ENCODE data around the gene GPR45.
"Not testable (repeated sequence)": the region's sequence is repeated elsewhere in the genome, so short reads cannot be mapped to it uniquely, and the experiment has no call there.

Gene GPR45, protein sequence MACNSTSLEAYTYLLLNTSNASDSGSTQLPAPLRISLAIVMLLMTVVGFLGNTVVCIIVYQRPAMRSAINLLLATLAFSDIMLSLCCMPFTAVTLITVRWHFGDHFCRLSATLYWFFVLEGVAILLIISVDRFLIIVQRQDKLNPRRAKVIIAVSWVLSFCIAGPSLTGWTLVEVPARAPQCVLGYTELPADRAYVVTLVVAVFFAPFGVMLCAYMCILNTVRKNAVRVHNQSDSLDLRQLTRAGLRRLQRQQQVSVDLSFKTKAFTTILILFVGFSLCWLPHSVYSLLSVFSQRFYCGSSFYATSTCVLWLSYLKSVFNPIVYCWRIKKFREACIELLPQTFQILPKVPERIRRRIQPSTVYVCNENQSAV

GRCh38 chr2:105241443-105241842 is at the start of gene GPR45:
TSS of gene GPR45 (plus strand) at chr2:105241743. CDS start at chr2:105241859, 116 bp downstream.
- DNase-seq (ENCODE audit: low read depth): no peak

DNA sequence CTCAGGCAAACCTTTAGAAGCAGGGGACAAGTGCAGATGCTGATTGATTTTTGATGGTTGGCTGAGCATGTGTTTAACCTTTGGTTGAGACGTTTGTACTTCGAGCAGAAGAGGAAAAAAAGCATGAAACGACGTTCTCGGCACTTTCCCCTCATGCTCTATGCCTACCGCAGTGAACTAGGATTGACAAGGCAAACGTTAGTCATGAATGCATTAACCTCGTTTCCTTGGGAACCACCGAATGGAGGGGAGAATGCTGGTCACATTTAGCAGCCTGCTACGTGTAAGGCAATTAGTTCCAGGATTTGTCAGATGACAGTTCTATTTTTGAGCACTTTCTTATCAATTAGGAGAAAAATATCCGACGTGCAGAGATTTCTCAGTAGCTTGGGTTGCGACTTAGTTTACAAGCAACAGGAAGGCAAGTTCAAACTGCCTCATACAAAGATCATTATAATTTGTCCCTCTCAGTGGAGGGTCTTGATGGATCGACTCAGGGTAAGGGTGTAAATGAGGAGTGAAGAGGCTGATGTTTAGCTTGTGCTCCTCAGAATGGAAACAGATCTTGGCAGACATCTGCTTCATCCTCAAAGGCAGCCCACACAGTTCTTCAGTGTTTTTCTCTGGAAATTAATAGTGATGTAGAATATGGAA is 47.4 kb upstream of the GPR45 start:
- DNase-seq (ENCODE audit: low read depth): no peak

- DNase-seq (ENCODE audit: low read depth): no peak
Measured at GRCh38 chr2:105196651-105197050, 44.9 kb upstream of the GPR45 start.

DNA sequence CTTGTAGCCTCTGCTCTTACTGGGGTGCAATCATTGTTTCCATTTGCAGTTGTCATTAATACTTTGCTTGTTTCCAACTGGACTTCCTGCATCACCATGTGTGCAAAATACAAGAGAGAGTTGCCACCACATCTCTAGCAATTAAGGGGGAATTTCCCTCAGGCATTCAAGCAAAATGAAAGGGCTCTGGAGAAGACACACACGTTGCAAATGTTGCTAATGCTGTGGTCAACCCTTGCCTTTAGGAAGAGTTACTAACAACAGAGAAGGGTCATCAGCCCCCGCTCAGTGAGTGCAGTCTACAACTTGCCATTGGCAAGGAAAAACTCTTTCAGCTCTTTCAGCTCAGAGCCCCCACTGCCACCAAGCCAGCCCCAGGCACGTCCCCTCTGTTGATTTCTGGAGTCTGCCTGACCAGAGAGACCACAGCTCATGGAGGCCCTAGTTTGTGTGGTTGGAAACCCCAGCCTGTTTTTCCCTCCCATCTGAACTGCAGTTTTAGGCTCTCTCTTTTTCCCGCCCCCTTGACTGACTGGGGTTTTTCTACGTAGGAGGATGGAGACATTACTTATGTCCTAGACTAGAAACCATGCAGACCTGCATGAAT is 25.9 kb upstream of the GPR45 start:
- no peak for DNase-seq (ENCODE audit: low read depth)

DNA sequence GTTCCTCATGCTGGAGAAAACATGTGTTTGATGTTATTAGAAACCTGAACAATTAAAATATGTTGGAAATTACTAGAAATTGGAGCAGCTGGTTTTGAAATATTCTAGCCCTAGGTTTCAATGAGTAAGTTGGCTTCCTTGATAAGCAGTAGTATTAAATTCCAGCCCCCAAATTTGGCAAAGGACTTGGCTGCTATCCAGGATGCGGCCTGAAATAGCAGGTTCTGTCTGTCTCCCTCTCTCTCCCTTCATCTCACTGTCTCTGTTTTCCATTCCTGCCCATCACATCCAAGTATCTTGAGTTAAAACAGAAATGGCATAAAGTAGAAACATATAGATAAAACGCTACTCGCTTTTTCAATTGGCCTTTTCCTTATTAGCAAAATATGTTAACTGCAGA is 20.9 kb upstream of the GPR45 start:
- no peak for DNase-seq (ENCODE audit: low read depth)

GRCh38 chr2:105224444-105224843 is 17.1 kb upstream of the GPR45 start:
- DNase-seq (ENCODE audit: low read depth): no peak

GRCh38 chr2:105231232-105231619 is 10.3 kb upstream of the GPR45 start:
- no peak for DNase-seq (ENCODE audit: low read depth)

- peak; percentile 20 for DNase-seq (ENCODE audit: low read depth)
Measured at GRCh38 chr2:105235388-105236059, 6.0 kb upstream of the GPR45 start.

DNA sequence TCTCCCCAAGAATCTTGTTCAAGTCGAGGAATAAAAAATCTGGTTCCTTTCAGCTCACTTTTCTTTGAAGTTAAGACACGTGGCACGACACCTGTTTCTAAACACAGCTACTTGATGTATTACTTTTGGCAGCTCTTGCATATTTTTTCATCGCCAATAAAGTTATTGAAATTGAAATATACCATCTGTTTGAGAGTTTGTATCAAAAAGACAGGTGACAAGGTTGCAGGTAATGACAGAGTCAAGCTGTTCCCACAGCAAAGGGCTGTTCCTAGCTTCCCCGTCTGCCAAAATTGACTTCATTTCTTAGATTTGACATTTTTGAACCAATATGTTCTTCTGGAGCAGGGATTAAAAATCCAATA is 5.5 kb upstream of the GPR45 start:
- no peak for DNase-seq (ENCODE audit: low read depth)

DNA sequence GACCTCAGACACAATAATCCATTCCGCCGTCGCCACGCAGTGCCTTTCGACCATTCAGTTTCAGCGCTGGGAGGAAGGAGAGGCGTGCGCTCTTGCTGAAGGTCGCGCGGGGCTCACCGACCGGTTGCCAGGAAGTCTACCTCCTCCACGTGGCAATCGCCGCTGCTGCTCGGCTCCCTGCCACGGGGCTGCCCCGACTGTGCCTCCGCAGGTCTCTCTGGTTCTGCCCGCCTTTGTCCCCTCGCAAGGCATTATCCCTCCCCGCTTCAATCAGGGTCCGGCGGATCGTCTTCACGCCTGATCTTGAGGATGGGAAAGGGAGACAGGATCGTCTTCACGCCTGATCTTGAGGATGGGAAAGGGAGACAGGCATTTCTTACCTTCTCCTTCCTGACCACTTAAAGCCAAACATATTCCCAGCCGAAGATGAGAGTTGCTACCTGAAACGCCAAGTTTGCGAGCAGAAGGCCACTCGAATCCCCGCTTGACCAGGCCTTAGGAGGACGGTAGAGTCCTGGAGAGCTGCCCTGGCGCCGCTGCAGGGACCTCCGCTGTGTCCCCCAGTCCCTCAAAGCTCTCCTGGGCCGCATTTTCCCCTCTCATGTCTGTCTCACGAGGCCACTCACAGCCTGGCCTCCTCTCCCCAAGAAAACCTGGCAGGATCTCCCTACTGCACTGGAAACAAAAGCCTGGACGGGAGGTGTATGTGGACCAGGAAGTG is 4.3 kb upstream of the GPR45 start:
- DNase-seq (ENCODE audit: low read depth): no peak

DNA sequence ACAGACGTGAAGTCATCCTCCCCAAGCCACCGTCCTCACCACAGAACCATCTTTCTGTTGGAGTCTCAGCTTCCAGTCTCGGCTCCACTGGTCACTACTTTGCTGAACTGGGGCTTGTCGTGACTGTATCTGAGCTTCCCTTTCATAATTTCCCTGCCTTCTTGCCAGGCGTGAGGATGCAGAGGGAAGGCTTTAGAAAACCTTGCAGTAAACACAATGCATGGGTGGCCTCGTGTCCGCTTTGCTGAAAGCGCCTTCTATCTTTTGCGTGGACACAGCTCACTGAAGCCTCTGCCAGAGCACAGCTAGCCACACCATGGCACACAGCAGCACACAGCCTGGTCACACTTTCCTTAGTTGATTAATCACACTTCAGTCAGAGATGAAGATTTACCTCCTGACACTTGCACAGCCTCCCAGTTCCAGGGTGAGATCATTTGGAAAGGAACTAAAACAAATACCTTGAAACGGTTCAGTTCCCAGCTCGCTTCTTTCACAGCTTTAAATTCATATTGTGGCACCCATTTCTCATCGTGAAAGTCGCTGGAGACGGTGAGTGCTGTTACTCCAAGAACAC is 2.8 kb upstream of the GPR45 start:
- DNase-seq (ENCODE audit: low read depth): no peak

GRCh38 chr2:105239924-105240323 is 1.6 kb upstream of the GPR45 start:
- DNase-seq (ENCODE audit: low read depth): no peak

DNA sequence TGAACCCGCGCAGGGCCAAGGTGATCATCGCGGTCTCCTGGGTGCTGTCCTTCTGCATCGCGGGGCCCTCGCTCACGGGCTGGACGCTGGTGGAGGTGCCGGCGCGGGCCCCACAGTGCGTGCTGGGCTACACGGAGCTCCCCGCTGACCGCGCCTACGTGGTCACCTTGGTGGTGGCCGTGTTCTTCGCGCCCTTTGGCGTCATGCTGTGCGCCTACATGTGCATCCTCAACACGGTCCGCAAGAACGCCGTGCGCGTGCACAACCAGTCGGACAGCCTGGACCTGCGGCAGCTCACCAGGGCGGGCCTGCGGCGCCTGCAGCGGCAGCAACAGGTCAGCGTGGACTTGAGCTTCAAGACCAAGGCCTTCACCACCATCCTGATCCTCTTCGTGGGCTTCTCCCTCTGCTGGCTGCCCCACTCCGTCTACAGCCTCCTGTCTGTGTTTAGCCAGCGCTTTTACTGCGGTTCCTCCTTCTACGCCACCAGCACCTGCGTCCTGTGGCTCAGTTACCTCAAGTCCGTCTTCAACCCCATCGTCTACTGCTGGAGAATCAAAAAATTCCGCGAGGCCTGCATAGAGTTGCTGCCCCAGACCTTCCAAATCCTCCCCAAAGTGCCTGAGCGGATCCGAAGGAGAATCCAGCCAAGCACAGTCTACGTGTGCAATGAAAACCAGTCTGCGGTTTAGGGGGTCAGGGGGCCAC is 897 bp downstream of the GPR45 start:
- DNase-seq (ENCODE audit: low read depth): no peak

GRCh38 chr2:105243961-105244360 is 2.4 kb downstream of the GPR45 start:
- no peak for DNase-seq (ENCODE audit: low read depth)

GRCh38 chr2:105244451-105244850 is 2.9 kb downstream of the GPR45 start:
- no peak for DNase-seq (ENCODE audit: low read depth)

GRCh38 chr2:105248316-105249070 is 7.0 kb downstream of the GPR45 start:
- DNase-seq (ENCODE audit: low read depth): no peak

DNA sequence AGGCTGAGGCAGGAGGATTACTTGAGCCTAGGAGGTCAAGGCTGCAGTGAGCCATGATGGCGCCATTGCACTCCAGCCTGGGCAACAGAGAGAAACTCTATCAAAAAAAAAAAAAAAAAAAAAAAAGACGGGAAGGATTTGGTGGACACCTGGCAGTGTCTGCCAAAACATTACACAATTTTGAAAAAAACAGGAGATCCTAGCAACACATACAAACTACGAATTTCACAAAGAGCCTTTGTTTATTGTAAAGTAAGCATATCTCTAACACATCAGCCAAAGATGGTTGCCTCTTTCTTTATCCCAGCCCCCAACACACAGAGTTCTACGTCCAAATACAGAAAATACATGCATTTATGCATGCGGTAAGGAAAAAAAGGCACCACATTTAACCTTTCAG is 7.6 kb downstream of the GPR45 start:
- no peak for DNase-seq (ENCODE audit: low read depth)

DNA sequence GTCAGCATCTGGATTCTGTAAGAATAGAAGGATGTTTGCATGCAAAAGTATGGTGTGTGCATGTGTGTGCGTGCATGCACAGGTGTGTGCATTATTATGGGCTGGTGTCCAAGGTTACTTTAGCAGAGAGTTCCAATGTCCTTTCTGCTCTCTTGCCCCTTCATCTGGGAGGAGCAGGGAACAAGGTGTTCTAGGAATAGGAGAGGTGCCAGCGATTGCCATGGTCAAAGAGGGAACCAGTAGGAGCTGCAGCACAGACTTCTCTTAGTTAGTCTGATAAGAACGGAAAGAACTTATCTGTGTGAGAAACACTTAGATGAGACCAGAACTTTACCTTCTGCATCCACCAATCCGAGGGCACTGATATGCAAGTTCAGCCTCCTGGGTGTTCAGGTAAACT is 8.3 kb downstream of the GPR45 start:
- no peak for DNase-seq (ENCODE audit: low read depth)

DNA sequence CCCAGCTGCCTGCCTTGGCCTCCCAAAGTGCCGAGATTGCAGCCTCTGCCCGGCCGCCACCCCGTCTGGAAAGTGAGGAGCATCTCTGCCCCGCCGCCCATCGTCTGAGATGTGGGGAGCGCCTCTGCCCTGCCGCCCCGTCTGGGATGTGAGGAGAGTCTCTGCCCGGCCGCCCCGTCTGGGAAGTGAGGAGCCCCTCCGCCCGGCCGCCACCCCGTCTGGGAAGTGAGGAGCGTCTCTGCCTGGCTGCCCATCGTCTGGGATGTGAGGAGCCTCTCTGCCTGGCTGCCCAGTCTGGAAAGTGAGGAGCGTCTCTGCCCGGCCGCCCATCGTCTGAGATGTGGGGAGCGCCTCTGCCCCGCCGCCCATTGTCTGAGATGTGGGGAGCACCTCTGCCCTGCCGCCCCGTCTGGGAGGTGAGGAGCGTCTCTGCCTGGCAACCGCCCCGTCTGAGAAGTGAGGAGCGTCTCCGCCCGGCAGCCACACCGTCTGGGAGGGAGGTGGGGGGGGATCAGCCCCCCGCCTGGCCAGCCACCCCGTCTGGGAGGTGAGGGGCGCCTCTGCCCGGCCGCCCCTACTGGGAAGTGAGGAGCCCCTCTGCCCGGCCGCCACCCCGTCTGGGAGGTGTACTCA is 9.6 kb downstream of the GPR45 start:
- not testable (repeated sequence) for DNase-seq (ENCODE audit: low read depth)

DNA sequence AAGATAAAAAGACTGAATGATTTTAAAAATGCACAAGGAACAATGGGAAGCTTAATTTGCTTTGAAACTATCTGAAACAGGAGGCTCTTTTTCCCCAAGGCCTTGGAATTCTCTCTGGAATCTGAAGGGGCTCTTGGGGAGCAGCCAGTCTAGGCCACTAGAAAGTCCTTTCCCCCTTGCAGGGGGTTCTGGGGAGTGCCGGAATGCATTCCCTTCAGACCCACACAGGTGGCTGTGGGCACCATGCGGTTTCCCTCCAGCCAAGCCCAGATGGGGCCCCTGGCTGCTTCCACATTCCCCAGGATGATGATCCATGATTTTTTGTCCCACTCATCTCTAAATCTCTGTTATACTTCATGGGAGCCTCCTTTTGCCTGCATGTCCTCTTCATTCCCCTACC is 10.7 kb downstream of the GPR45 start:
- no peak for DNase-seq (ENCODE audit: low read depth)

All from activated T-helper 1 cell treated with Interleukin-2 at 50 U/mL for 16 hours (primary cell).